HG03354 (cell line): ENCODE results near the gene RPS15A.

Experiments
- ATAC-seq: cut with Tn5 transposase; IDR thresholded peaks from one replicate; pipeline ENCODE4 v1.9.1; 2021; ENCODE audit warnings: mild to moderate bottlenecking; ENCODE audit not compliant: unreplicated experiment, poor library complexity, severe bottlenecking

RPS15A gene

GRCh38 chr16:18789850-18790706 lies at the start of gene RPS15A:
Gene RPS15A (minus strand): TSS chr16:18790334. CDS start chr16:18789113, 1,221 bp downstream.
- ATAC-seq, result peak; percentile 85

- ATAC-seq, result no peak
These were observed 49.4 kb upstream of the RPS15A start for GRCh38 chr16:18839555-18839954.

- no peak for ATAC-seq
These were observed 46.6 kb upstream of the RPS15A start for GRCh38 chr16:18836702-18837101.

GRCh38 chr16:18834864-18835263 lies 44.7 kb upstream of the RPS15A start:
- no peak for ATAC-seq

- no peak for ATAC-seq
These were observed 43.8 kb upstream of the RPS15A start for GRCh38 chr16:18833707-18834505.

GRCh38 chr16:18832613-18833012 lies 42.5 kb upstream of the RPS15A start:
- ATAC-seq, result no peak

- ATAC-seq, result no peak
These were observed 41.9 kb upstream of the RPS15A start for GRCh38 chr16:18832006-18832405.

- ATAC-seq, result no peak
These were observed 39.1 kb upstream of the RPS15A start for GRCh38 chr16:18829251-18829650.

- no peak for ATAC-seq
These were observed 37.8 kb upstream of the RPS15A start for GRCh38 chr16:18827890-18828289.

- no peak for ATAC-seq
These were observed 26.2 kb upstream of the RPS15A start for GRCh38 chr16:18816286-18816685.

- no peak for ATAC-seq
These were observed 21.8 kb upstream of the RPS15A start for GRCh38 chr16:18811925-18812324.

- ATAC-seq, result no peak
These were observed 19.0 kb upstream of the RPS15A start for GRCh38 chr16:18809165-18809564.

- no peak for ATAC-seq
These were observed 15.2 kb upstream of the RPS15A start for GRCh38 chr16:18805257-18805773.

GRCh38 chr16:18804540-18804939 lies 14.4 kb upstream of the RPS15A start:
- no peak for ATAC-seq

- no peak for ATAC-seq
These were observed 13.7 kb upstream of the RPS15A start for GRCh38 chr16:18803569-18804462.

- ATAC-seq, result no peak
These were observed 12.7 kb upstream of the RPS15A start for GRCh38 chr16:18802767-18803343.

GRCh38 chr16:18801145-18801972 lies 11.2 kb upstream of the RPS15A start, which contains the start of gene ARL6IP1:
Gene ARL6IP1 (minus strand): TSS chr16:18801549. CDS start chr16:18801466, 83 bp downstream.
- ATAC-seq, result peak; percentile 95

- ATAC-seq, result no peak
These were observed 10.6 kb upstream of the RPS15A start for GRCh38 chr16:18800775-18801144.
